OCI-LY7 (cell line): Measurements from ENCODE around the gene MAMSTR. TPM values are rescaled to one million over a fixed set of nuclear protein-coding genes. Genes with fewer than 3 reads are reported as not detected.

ENCODE experiments used
- BruUV-seq: library from RNA; stranded (reverse); fragments of 400-500 nt; replicated peaks from 2 replicates; lab custom pipeline; 2021; lab: Mats Ljungman, UMichigan
- CTCF ChIA-PET: fragments of 300-600 bp; sonication (Branson Sonifier 250); formaldehyde crosslinking; loops from one replicate; lab custom pipeline; 2022; ENCODE audit warnings: antibody characterized with exemption; ENCODE audit not compliant: unreplicated experiment; lab: Charles Lee
- POLR2A ChIA-PET: fragments of 300-600 bp; sonication (Branson Sonifier 250); formaldehyde crosslinking; loops from one replicate; lab custom pipeline; 2022; ENCODE audit warnings: antibody characterized with exemption; lab: Charles Lee
- DNase-seq: peaks from one replicate; pipeline ENCODE4 v3.0.0-alpha.2; 2015; ENCODE audit warnings: low spot score
- H2AFZ ChIP-seq: fragments of 200-600 bp; sonication (generic), shearing (Covaris generic); 2 replicates; pipeline ENCODE4 v1.6.1; 2014; ENCODE audit warnings: mild to moderate bottlenecking, antibody characterized with exemption, low read length, moderate library complexity
- H3K27ac ChIP-seq: fragments of 200-600 bp; sonication (generic); 2 replicates; pipeline ENCODE4 v1.5.1; 2014; ENCODE audit warnings: mixed run types, low read depth, mild to moderate bottlenecking, moderate library complexity, low read length, inconsistent platforms; ENCODE audit not compliant: poor library complexity, severe bottlenecking
- H3K36me3 ChIP-seq: fragments of 200-600 bp; sonication (generic); 2 replicates; pipeline ENCODE4 v1.6.1; 2014; ENCODE audit warnings: mild to moderate bottlenecking, antibody characterized with exemption, low read length, moderate library complexity, mixed read lengths; ENCODE audit not compliant: insufficient read depth
- H3K4me1 ChIP-seq: fragments of 200-600 bp; sonication (generic); 2 replicates; pipeline ENCODE4 v1.5.1; 2014; ENCODE audit warnings: mild to moderate bottlenecking, low read length; ENCODE audit not compliant: insufficient read depth, poor library complexity, severe bottlenecking
- H3K4me2 ChIP-seq: fragments of 200-600 bp; sonication (generic); 2 replicates; pipeline ENCODE4 v1.6.1; 2014; ENCODE audit warnings: mild to moderate bottlenecking, low read length
- H3K4me3 ChIP-seq: fragments of 200-600 bp; sonication (generic); 2 replicates; pipeline ENCODE4 v1.5.1; 2014; ENCODE audit warnings: mild to moderate bottlenecking, low read depth, low read length; ENCODE audit not compliant: poor library complexity, severe bottlenecking
- H3K79me2 ChIP-seq: fragments of 200-600 bp; sonication (generic); 2 replicates; pipeline ENCODE4 v1.6.1; 2016; ENCODE audit warnings: low read depth, mild to moderate bottlenecking, low read length, moderate library complexity, mixed read lengths; ENCODE audit not compliant: insufficient read depth
- H3K9me2 ChIP-seq: fragments of 200-600 bp; sonication (generic); 2 replicates; pipeline ENCODE4 v1.6.1; 2016; ENCODE audit warnings: mild to moderate bottlenecking, low read length, mixed read lengths; ENCODE audit not compliant: insufficient read depth
- H3K9me3 ChIP-seq: fragments of 200-600 bp; sonication (generic); 2 replicates; pipeline ENCODE4 v1.6.1; 2014; ENCODE audit warnings: mild to moderate bottlenecking, mixed run types, low read length, mixed read lengths
- H4K20me1 ChIP-seq: fragments of 200-600 bp; sonication (generic); 2 replicates; pipeline ENCODE4 v1.6.1; 2014; ENCODE audit warnings: mild to moderate bottlenecking, antibody characterized with exemption, low read length, moderate library complexity, mixed read lengths; ENCODE audit not compliant: insufficient read depth
- EZH2phosphoT487 ChIP-seq: fragments of 200-600 bp; sonication (generic); IDR thresholded peaks from 2 replicates; pipeline ENCODE4 v1.6.1; 2018; ENCODE audit warnings: low read depth, borderline replicate concordance, mild to moderate bottlenecking, mixed run types, antibody characterized with exemption, low read length, moderate library complexity, mixed read lengths
- intact Hi-C: fragments of 100-400 bp; cut with micrococcal nuclease; formaldehyde crosslinking; loops from one replicate; pipeline ENCODE4 v1.10.0; 2022; ENCODE audit not compliant: unreplicated experiment
- total RNA-seq, 2 experiments: library from RNA; depleted of rRNA in 1 of 2; stranded (reverse); fragments of >200 nt in 1 of 2; shearing (Covaris generic) in 1 of 2; gene quantifications; 2 replicates each; pipeline ENCODE4 v1.2.3, GENCODE V29; 2014 to 2022
- TF ChIP-seq, protein P1 (sequence below): fragments of 200-600 bp; sonication (generic); conservative IDR thresholded peaks from 2 replicates; pipeline ENCODE4 v1.5.1; 2014; ENCODE audit warnings: mild to moderate bottlenecking, antibody characterized with exemption, low read length, moderate library complexity, mixed read lengths

The MAMSTR gene
- total RNA-seq, 2 experiments from 2014 or later: 1.2 TPM

DNA sequence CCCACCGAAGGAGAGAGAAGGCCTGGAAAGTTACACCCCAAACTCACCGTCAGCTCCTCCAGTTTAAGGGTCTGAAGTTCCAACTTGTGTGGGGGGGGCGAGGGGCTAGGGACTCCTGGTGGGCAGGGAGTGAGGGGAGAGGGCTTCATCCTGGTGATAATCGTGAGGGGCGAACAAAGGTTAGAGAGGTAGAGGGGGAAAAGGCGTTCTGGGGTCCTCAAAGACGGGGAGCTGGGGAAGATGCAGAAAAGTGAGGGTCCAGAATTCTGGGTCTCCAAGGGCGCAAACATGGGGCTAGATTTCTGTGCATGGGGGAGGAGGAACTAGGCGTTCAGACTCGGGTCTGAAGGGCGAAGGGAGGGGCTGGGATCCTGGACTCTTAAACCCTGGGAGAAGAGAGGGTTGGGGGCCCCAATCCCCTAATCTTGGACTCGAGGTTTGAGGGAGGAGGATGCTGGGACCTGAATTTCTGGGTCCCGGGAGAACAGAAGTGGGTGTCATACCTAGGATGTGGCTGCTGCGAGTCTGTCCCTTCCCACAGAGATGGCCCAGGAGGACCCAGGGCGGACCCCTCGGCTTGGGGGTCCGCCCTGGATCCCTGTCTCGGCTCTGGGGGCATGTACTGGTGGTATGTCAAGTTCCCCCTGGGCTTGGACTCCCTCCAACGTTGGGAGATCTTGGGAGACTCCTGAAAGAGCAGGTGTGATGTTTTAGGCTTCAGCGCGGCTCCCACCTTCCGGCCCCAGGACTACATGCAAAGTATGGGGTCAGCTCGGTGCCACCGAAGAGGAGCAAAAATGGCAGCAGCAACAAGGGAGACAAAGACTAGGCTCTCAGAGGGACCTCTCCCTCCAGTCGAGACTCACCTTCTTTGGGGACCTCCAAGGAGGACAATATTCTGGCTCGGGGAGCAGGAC is 4.5 kb downstream of the MAMSTR start:
- intact Hi-C loops: loop anchor here (1.0 to 2.0 kb wide), 3 partner anchors 24 to 96 kb away; partner anchors contain the start of genes RPL18 and SPHK2
- Histone ChIP-seq H3K4me1 (peaks cover 26% of the 10 kb centered on the region), H3K79me2 (no peaks in the 10 kb centered on the region), H3K9me2 (no peaks in the 10 kb centered on the region), H3K4me3 (peak overlapping the region; percentile 74), H3K36me3 (no peaks in the 10 kb centered on the region), H3K27ac (peak overlapping the region; percentile 33), H2AFZ (peak overlapping the region; percentile 62), H4K20me1 (no peaks in the 10 kb centered on the region), H3K4me2 (peak overlapping the region; percentile 94), H3K9me3 (no peaks in the 10 kb centered on the region)
- BruUV-seq: no TSS peak
- ChIA-PET POLR2A (interaction anchor here (0.5 to 1.7 kb wide), 2 partner anchors 10 to 228 kb away, joined by 4 to 5 read pairs; no protein-coding TSS in a partner anchor), CTCF (no interaction called here)
- TF ChIP-seq, protein P1, sequence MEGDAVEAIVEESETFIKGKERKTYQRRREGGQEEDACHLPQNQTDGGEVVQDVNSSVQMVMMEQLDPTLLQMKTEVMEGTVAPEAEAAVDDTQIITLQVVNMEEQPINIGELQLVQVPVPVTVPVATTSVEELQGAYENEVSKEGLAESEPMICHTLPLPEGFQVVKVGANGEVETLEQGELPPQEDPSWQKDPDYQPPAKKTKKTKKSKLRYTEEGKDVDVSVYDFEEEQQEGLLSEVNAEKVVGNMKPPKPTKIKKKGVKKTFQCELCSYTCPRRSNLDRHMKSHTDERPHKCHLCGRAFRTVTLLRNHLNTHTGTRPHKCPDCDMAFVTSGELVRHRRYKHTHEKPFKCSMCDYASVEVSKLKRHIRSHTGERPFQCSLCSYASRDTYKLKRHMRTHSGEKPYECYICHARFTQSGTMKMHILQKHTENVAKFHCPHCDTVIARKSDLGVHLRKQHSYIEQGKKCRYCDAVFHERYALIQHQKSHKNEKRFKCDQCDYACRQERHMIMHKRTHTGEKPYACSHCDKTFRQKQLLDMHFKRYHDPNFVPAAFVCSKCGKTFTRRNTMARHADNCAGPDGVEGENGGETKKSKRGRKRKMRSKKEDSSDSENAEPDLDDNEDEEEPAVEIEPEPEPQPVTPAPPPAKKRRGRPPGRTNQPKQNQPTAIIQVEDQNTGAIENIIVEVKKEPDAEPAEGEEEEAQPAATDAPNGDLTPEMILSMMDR: no peak
- no peak for TF ChIP-seq EZH2phosphoT487
- no peak for DNase-seq

GRCh38 chr19:48713864-48714755 is 5.4 kb downstream of the MAMSTR start:
- no peaks in the 10 kb centered on the region for H3K9me3 ChIP-seq
- H3K4me1 ChIP-seq: peaks cover 22% of the 10 kb centered on the region
- H4K20me1 ChIP-seq: no peaks in the 10 kb centered on the region
- no peaks in the 10 kb centered on the region for H3K9me2 ChIP-seq
- ChIA-PET CTCF (no interaction called here), POLR2A (interaction anchor here (0.5 to 1.7 kb wide), 2 partner anchors 11 to 229 kb away, joined by 4 to 5 read pairs; no protein-coding TSS in a partner anchor)
- peak overlapping the region; percentile 88 for H2AFZ ChIP-seq
- H3K36me3 ChIP-seq: no peaks in the 10 kb centered on the region
- peak overlapping the region; percentile 33 for H3K27ac ChIP-seq
- peak; percentile 99 for DNase-seq
- BruUV-seq: no TSS peak
- H3K4me3 ChIP-seq: peak overlapping the region; percentile 74
- H3K79me2 ChIP-seq: no peaks in the 10 kb centered on the region
- peak overlapping the region; percentile 94 for H3K4me2 ChIP-seq
- TF ChIP-seq EZH2phosphoT487: no peak
- TF ChIP-seq, protein P1: no peak
- intact Hi-C loops: loop anchor here (1.0 to 2.0 kb wide), 3 partner anchors 25 to 95 kb away; partner anchors contain the start of genes RPL18 and SPHK2
